ENCODE results near the gene CFAP70. TPM values are rescaled to one million over a fixed set of nuclear protein-coding genes. Genes with fewer than 3 reads are reported as not detected.
"Not testable (repeated sequence)": the region's sequence is repeated elsewhere in the genome, so short reads cannot be mapped to it uniquely, and the experiment has no call there.

The CFAP70 gene
- total RNA-seq, 1 experiment from 2014 or later = 1.2 TPM

- Mint-ChIP-seq H3K27me3 (ENCODE audit: unreplicated experiment) (no peaks in the 10 kb centered on the region), H3K9me3 (ENCODE audit: low read depth, unreplicated experiment) (no peaks in the 10 kb centered on the region), H3K36me3 (ENCODE audit: insufficient read depth, unreplicated experiment) (peaks cover 32% of the 10 kb centered on the region), H3K27ac (ENCODE audit: unreplicated experiment) (no peak overlapping the region), H3K4me3 (ENCODE audit: low read depth, unreplicated experiment) (no peak overlapping the region), H3K4me1 (ENCODE audit: low read depth, unreplicated experiment) (no peaks in the 10 kb centered on the region)
- peak; percentile 44 for DNase-seq
- intact Hi-C loops (cut with micrococcal nuclease; ENCODE audit: unreplicated experiment) = no loop called here
- BruUV-seq (replicated peaks) = no TSS peak
- TF ChIP-seq, protein P1, sequence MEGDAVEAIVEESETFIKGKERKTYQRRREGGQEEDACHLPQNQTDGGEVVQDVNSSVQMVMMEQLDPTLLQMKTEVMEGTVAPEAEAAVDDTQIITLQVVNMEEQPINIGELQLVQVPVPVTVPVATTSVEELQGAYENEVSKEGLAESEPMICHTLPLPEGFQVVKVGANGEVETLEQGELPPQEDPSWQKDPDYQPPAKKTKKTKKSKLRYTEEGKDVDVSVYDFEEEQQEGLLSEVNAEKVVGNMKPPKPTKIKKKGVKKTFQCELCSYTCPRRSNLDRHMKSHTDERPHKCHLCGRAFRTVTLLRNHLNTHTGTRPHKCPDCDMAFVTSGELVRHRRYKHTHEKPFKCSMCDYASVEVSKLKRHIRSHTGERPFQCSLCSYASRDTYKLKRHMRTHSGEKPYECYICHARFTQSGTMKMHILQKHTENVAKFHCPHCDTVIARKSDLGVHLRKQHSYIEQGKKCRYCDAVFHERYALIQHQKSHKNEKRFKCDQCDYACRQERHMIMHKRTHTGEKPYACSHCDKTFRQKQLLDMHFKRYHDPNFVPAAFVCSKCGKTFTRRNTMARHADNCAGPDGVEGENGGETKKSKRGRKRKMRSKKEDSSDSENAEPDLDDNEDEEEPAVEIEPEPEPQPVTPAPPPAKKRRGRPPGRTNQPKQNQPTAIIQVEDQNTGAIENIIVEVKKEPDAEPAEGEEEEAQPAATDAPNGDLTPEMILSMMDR (IDR thresholded peaks at IDR 0.05; ENCODE audit: unreplicated experiment) = peak; percentile 44
- CTCF ChIA-PET = interaction anchor here (0.8 kb wide), 1 partner anchor 15 kb away, joined by 3 read pairs; no protein-coding TSS in a partner anchor
Observed at GRCh38 chr10:73398024-73398423, 39.4 kb upstream of the CFAP70 start.

- H3K27me3 Mint-ChIP-seq (ENCODE audit: unreplicated experiment); H3K4me3 Mint-ChIP-seq (ENCODE audit: low read depth, unreplicated experiment); BruUV-seq (replicated peaks); DNase-seq; H3K9me3 Mint-ChIP-seq (ENCODE audit: low read depth, unreplicated experiment); H3K27ac Mint-ChIP-seq (ENCODE audit: unreplicated experiment); CTCF ChIA-PET; H3K4me1 Mint-ChIP-seq (ENCODE audit: low read depth, unreplicated experiment); intact Hi-C loops (cut with micrococcal nuclease; ENCODE audit: unreplicated experiment): not testable (repeated sequence)
- peaks cover 35% of the 10 kb centered on the region for H3K36me3 Mint-ChIP-seq (ENCODE audit: insufficient read depth, unreplicated experiment)
Observed at GRCh38 chr10:73394325-73394724, 35.7 kb upstream of the CFAP70 start.

DNA sequence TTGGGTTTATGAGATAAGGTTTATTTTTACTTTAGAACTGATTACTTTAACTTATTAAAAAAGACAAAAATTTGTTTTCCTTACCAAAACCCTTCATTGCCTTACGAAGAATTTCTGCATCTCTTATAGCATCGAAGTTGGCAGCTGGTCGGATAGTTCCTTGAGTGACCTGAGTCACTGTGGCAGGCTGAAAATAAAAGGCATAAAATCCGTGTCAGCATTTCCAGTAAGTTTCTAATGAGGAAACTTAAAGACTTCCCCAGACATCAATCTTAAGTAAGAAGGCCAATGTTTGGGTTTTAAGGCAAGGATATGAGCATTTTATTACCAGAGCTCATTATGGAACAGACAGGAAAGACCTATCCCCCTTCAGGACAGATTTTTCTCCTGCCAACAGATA, 29.6 kb upstream of the CFAP70 start:
- Mint-ChIP-seq H3K9me3 (ENCODE audit: low read depth, unreplicated experiment) (no peaks in the 10 kb centered on the region), H3K4me1 (ENCODE audit: low read depth, unreplicated experiment) (no peaks in the 10 kb centered on the region), H3K36me3 (ENCODE audit: insufficient read depth, unreplicated experiment) (peaks cover 68% of the 10 kb centered on the region), H3K27ac (ENCODE audit: unreplicated experiment) (no peak overlapping the region), H3K27me3 (ENCODE audit: unreplicated experiment) (no peaks in the 10 kb centered on the region), H3K4me3 (ENCODE audit: low read depth, unreplicated experiment) (no peak overlapping the region)
- intact Hi-C loops (cut with micrococcal nuclease; ENCODE audit: unreplicated experiment) = no loop called here
- TF ChIP-seq, protein P1 (IDR thresholded peaks at IDR 0.05; ENCODE audit: unreplicated experiment) = no peak
- CTCF ChIA-PET = no interaction called here
- no peak for DNase-seq
- no TSS peak for BruUV-seq (replicated peaks)

GRCh38 chr10:73386583-73386982, 27.9 kb upstream of the CFAP70 start:
- H3K27me3 Mint-ChIP-seq (ENCODE audit: unreplicated experiment) = no peaks in the 10 kb centered on the region
- H3K27ac Mint-ChIP-seq (ENCODE audit: unreplicated experiment) = no peak overlapping the region
- DNase-seq = no peak
- peaks cover 68% of the 10 kb centered on the region for H3K36me3 Mint-ChIP-seq (ENCODE audit: insufficient read depth, unreplicated experiment)
- no peaks in the 10 kb centered on the region for H3K4me1 Mint-ChIP-seq (ENCODE audit: low read depth, unreplicated experiment)
- no peaks in the 10 kb centered on the region for H3K9me3 Mint-ChIP-seq (ENCODE audit: low read depth, unreplicated experiment)
- no TSS peak for BruUV-seq (replicated peaks)
- no peak overlapping the region for H3K4me3 Mint-ChIP-seq (ENCODE audit: low read depth, unreplicated experiment)
- intact Hi-C loops (cut with micrococcal nuclease; ENCODE audit: unreplicated experiment) = no loop called here
- TF ChIP-seq, protein P1 (IDR thresholded peaks at IDR 0.05; ENCODE audit: unreplicated experiment) = no peak
- CTCF ChIA-PET = interaction anchor here (0.7 kb wide), 1 partner anchor 75 kb away, joined by 3 read pairs; no protein-coding TSS in a partner anchor

- peaks cover 39% of the 10 kb centered on the region for H3K36me3 Mint-ChIP-seq (ENCODE audit: insufficient read depth, unreplicated experiment)
- no TSS peak for BruUV-seq (replicated peaks)
- H3K9me3 Mint-ChIP-seq (ENCODE audit: low read depth, unreplicated experiment) = no peaks in the 10 kb centered on the region
- DNase-seq = no peak
- TF ChIP-seq, protein P1 (IDR thresholded peaks at IDR 0.05; ENCODE audit: unreplicated experiment) = no peak
- intact Hi-C loops (cut with micrococcal nuclease; ENCODE audit: unreplicated experiment) = no loop called here
- CTCF ChIA-PET = interaction anchor here (0.7 kb wide), 1 partner anchor 1116 kb away, joined by 3 read pairs; no protein-coding TSS in a partner anchor
- no peaks in the 10 kb centered on the region for H3K27me3 Mint-ChIP-seq (ENCODE audit: unreplicated experiment)
- H3K4me1 Mint-ChIP-seq (ENCODE audit: low read depth, unreplicated experiment) = no peaks in the 10 kb centered on the region
- no peak overlapping the region for H3K4me3 Mint-ChIP-seq (ENCODE audit: low read depth, unreplicated experiment)
- no peak overlapping the region for H3K27ac Mint-ChIP-seq (ENCODE audit: unreplicated experiment)
Observed at GRCh38 chr10:73379064-73379748, 20.5 kb upstream of the CFAP70 start.

All from Calu3 (cell line).